Stimulated activated naive CD8-positive, alpha-beta T cell treated with anti-CD3 and anti-CD28 coated beads, Interleukin-15, Interleukin-2, amounts not matched to agents 100 ng/mL and 50 ng/mL, for 24 hours (primary cell): Measurements from ENCODE around the gene SPECC1.
"Not testable (repeated sequence)": the region's sequence is repeated elsewhere in the genome, so short reads cannot be mapped to it uniquely, and the experiment has no call there.

Experiments used
- H3K27ac Mint-ChIP-seq: one replicate; pipeline ENCODE4 v1.8.0; 2021; ENCODE audit warnings: mild to moderate bottlenecking, mixed read lengths
- H3K27me3 Mint-ChIP-seq: one replicate; pipeline ENCODE4 v1.8.0; 2021; ENCODE audit warnings: mixed read lengths
- H3K36me3 Mint-ChIP-seq: one replicate; pipeline ENCODE4 v1.8.0; 2021; ENCODE audit warnings: low read depth, mixed read lengths
- H3K4me1 Mint-ChIP-seq: one replicate; pipeline ENCODE4 v1.8.0; 2021; ENCODE audit warnings: low read depth, mixed read lengths
- H3K4me3 Mint-ChIP-seq: one replicate; pipeline ENCODE4 v1.8.0; 2021; ENCODE audit warnings: mild to moderate bottlenecking, mixed read lengths
- H3K9me3 Mint-ChIP-seq: one replicate; pipeline ENCODE4 v1.8.0; 2021; ENCODE audit warnings: mixed read lengths

Gene SPECC1

GRCh38 chr17:20091174-20092029, 82.2 kb downstream of the SPECC1 start:
- Mint-ChIP-seq H3K27me3 (no peaks in the 10 kb centered on the region), H3K9me3 (no peaks in the 10 kb centered on the region), H3K27ac (no peak overlapping the region), H3K4me1 (peaks cover 4% of the 10 kb centered on the region), H3K4me3 (no peak overlapping the region), H3K36me3 (no peaks in the 10 kb centered on the region)

- no peak overlapping the region for H3K27ac Mint-ChIP-seq
- H3K4me1 Mint-ChIP-seq: peaks cover 4% of the 10 kb centered on the region
- no peaks in the 10 kb centered on the region for H3K9me3 Mint-ChIP-seq
- no peak overlapping the region for H3K4me3 Mint-ChIP-seq
- H3K27me3 Mint-ChIP-seq: no peaks in the 10 kb centered on the region
- no peaks in the 10 kb centered on the region for H3K36me3 Mint-ChIP-seq
Observed at GRCh38 chr17:20092261-20092867, 83.2 kb downstream of the SPECC1 start.

GRCh38 chr17:20092973-20093626, 83.9 kb downstream of the SPECC1 start:
- Mint-ChIP-seq H3K4me1 (peaks cover 4% of the 10 kb centered on the region), H3K9me3 (no peaks in the 10 kb centered on the region), H3K27me3 (no peaks in the 10 kb centered on the region), H3K4me3 (no peak overlapping the region), H3K36me3 (no peaks in the 10 kb centered on the region), H3K27ac (no peak overlapping the region)

- Mint-ChIP-seq H3K4me1 (peaks cover 4% of the 10 kb centered on the region), H3K36me3 (no peaks in the 10 kb centered on the region), H3K27ac (no peak overlapping the region), H3K9me3 (no peaks in the 10 kb centered on the region), H3K27me3 (no peaks in the 10 kb centered on the region), H3K4me3 (no peak overlapping the region)
Observed at GRCh38 chr17:20094777-20095176, 85.6 kb downstream of the SPECC1 start.

GRCh38 chr17:20095336-20096080, 86.3 kb downstream of the SPECC1 start:
- Mint-ChIP-seq H3K9me3 (no peaks in the 10 kb centered on the region), H3K27me3 (no peaks in the 10 kb centered on the region), H3K36me3 (no peaks in the 10 kb centered on the region), H3K4me3 (no peak overlapping the region), H3K4me1 (peaks cover 1% of the 10 kb centered on the region), H3K27ac (no peak overlapping the region)

GRCh38 chr17:20096430-20096829, 87.3 kb downstream of the SPECC1 start:
- no peak overlapping the region for H3K27ac Mint-ChIP-seq
- no peak overlapping the region for H3K4me3 Mint-ChIP-seq
- no peaks in the 10 kb centered on the region for H3K36me3 Mint-ChIP-seq
- H3K27me3 Mint-ChIP-seq: no peaks in the 10 kb centered on the region
- H3K4me1 Mint-ChIP-seq: no peaks in the 10 kb centered on the region
- H3K9me3 Mint-ChIP-seq: no peaks in the 10 kb centered on the region

- Mint-ChIP-seq H3K27me3 (no peaks in the 10 kb centered on the region), H3K27ac (no peak overlapping the region), H3K4me1 (no peaks in the 10 kb centered on the region), H3K4me3 (no peak overlapping the region), H3K9me3 (no peaks in the 10 kb centered on the region), H3K36me3 (no peaks in the 10 kb centered on the region)
Observed at GRCh38 chr17:20097330-20097729, 88.2 kb downstream of the SPECC1 start.

- Mint-ChIP-seq H3K4me1 (no peaks in the 10 kb centered on the region), H3K4me3 (no peak overlapping the region), H3K27ac (no peak overlapping the region), H3K27me3 (no peaks in the 10 kb centered on the region), H3K9me3 (no peaks in the 10 kb centered on the region), H3K36me3 (no peaks in the 10 kb centered on the region)
Observed at GRCh38 chr17:20098314-20098713, 89.2 kb downstream of the SPECC1 start.

GRCh38 chr17:20100806-20101205, 91.6 kb downstream of the SPECC1 start:
- not testable (repeated sequence) for H3K27me3 Mint-ChIP-seq, H3K9me3 Mint-ChIP-seq, H3K27ac Mint-ChIP-seq, H3K36me3 Mint-ChIP-seq, H3K4me1 Mint-ChIP-seq, H3K4me3 Mint-ChIP-seq

GRCh38 chr17:20103454-20104446, 94.6 kb downstream of the SPECC1 start:
- no peaks in the 10 kb centered on the region for H3K9me3 Mint-ChIP-seq

GRCh38 chr17:20105539-20106280, 96.6 kb downstream of the SPECC1 start:
- Mint-ChIP-seq H3K4me1 (peaks cover 13% of the 10 kb centered on the region), H3K9me3 (no peaks in the 10 kb centered on the region), H3K27me3 (no peaks in the 10 kb centered on the region), H3K36me3 (no peaks in the 10 kb centered on the region), H3K4me3 (no peak overlapping the region), H3K27ac (peak overlapping the region; percentile 6)

More at GRCh38 chr17:20103454-20104446, 94.6 kb downstream of the SPECC1 start:
- Mint-ChIP-seq H3K27me3 (no peaks in the 10 kb centered on the region), H3K4me1 (peaks cover 13% of the 10 kb centered on the region), H3K36me3 (no peaks in the 10 kb centered on the region), H3K27ac (no peak overlapping the region), H3K4me3 (no peak overlapping the region)

- not testable (repeated sequence) for H3K9me3 Mint-ChIP-seq, H3K36me3 Mint-ChIP-seq, H3K4me3 Mint-ChIP-seq, H3K27me3 Mint-ChIP-seq
- peak overlapping the region; percentile 6 for H3K27ac Mint-ChIP-seq
- peaks cover 13% of the 10 kb centered on the region for H3K4me1 Mint-ChIP-seq
Observed at GRCh38 chr17:20106446-20106845, 97.3 kb downstream of the SPECC1 start.

- Mint-ChIP-seq H3K27me3 (no peaks in the 10 kb centered on the region), H3K4me1 (peaks cover 13% of the 10 kb centered on the region), H3K9me3 (no peaks in the 10 kb centered on the region), H3K36me3 (no peaks in the 10 kb centered on the region), H3K4me3 (no peak overlapping the region), H3K27ac (no peak overlapping the region)
Observed at GRCh38 chr17:20109076-20109475, 99.9 kb downstream of the SPECC1 start.
